HepG2 (cell line): ENCODE data around the gene SLC23A2. TPM values are rescaled to one million over a fixed set of nuclear protein-coding genes. Genes with fewer than 3 reads are reported as not detected.
A peak's percentile ranks its signal among the peaks of the same experiment; 100 is the strongest.

Experiments
- ARNT2 ChIP-seq: sonication (generic); formaldehyde crosslinking; IDR thresholded peaks from 2 replicates; pipeline ENCODE4 v1.8.0; 2022; ENCODE audit warnings: mild to moderate bottlenecking, low read depth, missing genetic modification reagents, moderate library complexity
- CBX5 ChIP-seq: sonication (generic); formaldehyde crosslinking; IDR thresholded peaks from 2 replicates; pipeline ENCODE4 v1.4.0; 2020; ENCODE audit warnings: missing genetic modification reagents, borderline replicate concordance
- EHMT2 ChIP-seq: fragments of 200-600 bp; sonication (generic); IDR thresholded peaks from 2 replicates; pipeline ENCODE4 v1.7.0; 2017; ENCODE audit warnings: antibody characterized with exemption, low read depth, low read length, borderline replicate concordance
- KAT2B ChIP-seq: fragments of 150-350 bp; IDR thresholded peaks from 2 replicates; pipeline ENCODE4 v1.6.1; 2014; ENCODE audit warnings: low read depth, low read length, borderline replicate concordance
- MTERF4 ChIP-seq: sonication (generic); formaldehyde crosslinking; IDR thresholded peaks from 2 replicates; pipeline ENCODE4 v1.8.0; 2023; ENCODE audit warnings: mild to moderate bottlenecking, missing genetic modification reagents
- NRL ChIP-seq: sonication (generic); formaldehyde crosslinking; IDR thresholded peaks from 2 replicates; pipeline ENCODE4 v1.5.0; 2020; ENCODE audit warnings: missing genetic modification reagents, mild to moderate bottlenecking, moderate library complexity, borderline replicate concordance
- SRSF4 ChIP-seq: fragments of 200-400 bp; formaldehyde crosslinking; IDR thresholded peaks from one replicate; pipeline ENCODE4 v1.6.1; 2018; ENCODE audit warnings: mild to moderate bottlenecking, low read depth, low read length, moderate library complexity; ENCODE audit not compliant: poor library complexity, severe bottlenecking
- ZBTB38 ChIP-seq: sonication (generic); formaldehyde crosslinking; IDR thresholded peaks from 2 replicates; pipeline ENCODE4 v1.5.1; 2020; ENCODE audit warnings: mild to moderate bottlenecking, missing genetic modification reagents
- ZNF230 ChIP-seq: sonication (generic); formaldehyde crosslinking; IDR thresholded peaks from 2 replicates; pipeline ENCODE4 v1.4.0; 2020; ENCODE audit warnings: mild to moderate bottlenecking, missing genetic modification reagents
- ZNF263 ChIP-seq: sonication (generic); formaldehyde crosslinking; IDR thresholded peaks from 2 replicates; pipeline ENCODE4 v1.4.0; 2020; ENCODE audit warnings: missing genetic modification reagents
- ZNF547 ChIP-seq: sonication (generic); formaldehyde crosslinking; IDR thresholded peaks from 2 replicates; pipeline ENCODE4 v1.5.1; 2020; ENCODE audit warnings: mild to moderate bottlenecking, missing genetic modification reagents
- ZNF574 ChIP-seq: sonication (generic); formaldehyde crosslinking; IDR thresholded peaks from 2 replicates; pipeline ENCODE4 v1.4.0; 2020; ENCODE audit warnings: missing genetic modification reagents
- polyA plus RNA-seq, 8 experiments: library from polyadenylated mRNA; depleted of rRNA in 3 of 8; stranded (reverse) in 7 of 8; unstranded in 1 of 8; fragments of >200 nt; fragmentation: Illumina TruSeq in 4 of 8; extraction: Trizol in 4 of 8; gene quantifications; 2 replicates each; pipeline versions ENCODE4 v1.2.1 to v1.2.3, GENCODE V29; 2011 to 2016; ENCODE audit warnings: low read depth in 4 of 8, missing spikeins in 1 of 8, mixed read lengths in 1 of 8; ENCODE audit not compliant: insufficient read depth in 1 of 8
- total RNA-seq, 5 experiments: library from RNA; depleted of rRNA; stranded (reverse); fragments of >200 nt; fragmentation: Illumina TruSeq; extraction: Trizol; gene quantifications; 2 replicates each; pipeline ENCODE4 v1.2.3, GENCODE V29; 2016; ENCODE audit warnings: low read depth in 1 of 5
- TF ChIP-seq, protein P1 (sequence below): sonication (generic); formaldehyde crosslinking; IDR thresholded peaks from 2 replicates; pipeline ENCODE4 v1.4.0; 2020; ENCODE audit warnings: low read depth, mild to moderate bottlenecking, missing genetic modification reagents
- TF ChIP-seq, protein P2 (sequence below): sonication (generic); formaldehyde crosslinking; IDR thresholded peaks from 2 replicates; pipeline ENCODE4; 2020; ENCODE audit warnings: missing genetic modification reagents, mild to moderate bottlenecking, borderline replicate concordance

Gene SLC23A2
- total and polyA plus RNA-seq, 2 of the 13 experiments (the other 11 are each of a cell fraction or from before 2014, with no cell fraction given), result 42.2 to 51.2 TPM

- TF ChIP-seq, protein P1, sequence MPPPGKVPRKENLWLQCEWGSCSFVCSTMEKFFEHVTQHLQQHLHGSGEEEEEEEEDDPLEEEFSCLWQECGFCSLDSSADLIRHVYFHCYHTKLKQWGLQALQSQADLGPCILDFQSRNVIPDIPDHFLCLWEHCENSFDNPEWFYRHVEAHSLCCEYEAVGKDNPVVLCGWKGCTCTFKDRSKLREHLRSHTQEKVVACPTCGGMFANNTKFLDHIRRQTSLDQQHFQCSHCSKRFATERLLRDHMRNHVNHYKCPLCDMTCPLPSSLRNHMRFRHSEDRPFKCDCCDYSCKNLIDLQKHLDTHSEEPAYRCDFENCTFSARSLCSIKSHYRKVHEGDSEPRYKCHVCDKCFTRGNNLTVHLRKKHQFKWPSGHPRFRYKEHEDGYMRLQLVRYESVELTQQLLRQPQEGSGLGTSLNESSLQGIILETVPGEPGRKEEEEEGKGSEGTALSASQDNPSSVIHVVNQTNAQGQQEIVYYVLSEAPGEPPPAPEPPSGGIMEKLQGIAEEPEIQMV (CRISPR knock-in tag), result peak; percentile 46; the same call in 1 of the 2 replicates
- TF ChIP-seq ZNF263 (CRISPR knock-in tag) (peak; percentile 99), SRSF4 (no peak), EHMT2 (no peak), KAT2B (peak; percentile 7; the same call in 1 of the 2 replicates), CBX5 (CRISPR knock-in tag) (0 out of 2 replicates have a peak, but pooled peaks have one; percentile 9), ZNF547 (CRISPR knock-in tag) (no peak), NRL (CRISPR knock-in tag) (peak; percentile 91), ZNF230 (CRISPR knock-in tag) (0 out of 2 replicates have a peak, but pooled peaks have one; percentile 63), ARNT2 (CRISPR knock-in tag) (0 out of 2 replicates have a peak, but pooled peaks have one; percentile 4), MTERF4 (CRISPR knock-in tag) (peak; percentile 72; the same call in 1 of the 2 replicates), ZNF574 (no peak), ZBTB38 (CRISPR knock-in tag) (0 out of 2 replicates have a peak, but pooled peaks have one; percentile 31)
- TF ChIP-seq, protein P2, sequence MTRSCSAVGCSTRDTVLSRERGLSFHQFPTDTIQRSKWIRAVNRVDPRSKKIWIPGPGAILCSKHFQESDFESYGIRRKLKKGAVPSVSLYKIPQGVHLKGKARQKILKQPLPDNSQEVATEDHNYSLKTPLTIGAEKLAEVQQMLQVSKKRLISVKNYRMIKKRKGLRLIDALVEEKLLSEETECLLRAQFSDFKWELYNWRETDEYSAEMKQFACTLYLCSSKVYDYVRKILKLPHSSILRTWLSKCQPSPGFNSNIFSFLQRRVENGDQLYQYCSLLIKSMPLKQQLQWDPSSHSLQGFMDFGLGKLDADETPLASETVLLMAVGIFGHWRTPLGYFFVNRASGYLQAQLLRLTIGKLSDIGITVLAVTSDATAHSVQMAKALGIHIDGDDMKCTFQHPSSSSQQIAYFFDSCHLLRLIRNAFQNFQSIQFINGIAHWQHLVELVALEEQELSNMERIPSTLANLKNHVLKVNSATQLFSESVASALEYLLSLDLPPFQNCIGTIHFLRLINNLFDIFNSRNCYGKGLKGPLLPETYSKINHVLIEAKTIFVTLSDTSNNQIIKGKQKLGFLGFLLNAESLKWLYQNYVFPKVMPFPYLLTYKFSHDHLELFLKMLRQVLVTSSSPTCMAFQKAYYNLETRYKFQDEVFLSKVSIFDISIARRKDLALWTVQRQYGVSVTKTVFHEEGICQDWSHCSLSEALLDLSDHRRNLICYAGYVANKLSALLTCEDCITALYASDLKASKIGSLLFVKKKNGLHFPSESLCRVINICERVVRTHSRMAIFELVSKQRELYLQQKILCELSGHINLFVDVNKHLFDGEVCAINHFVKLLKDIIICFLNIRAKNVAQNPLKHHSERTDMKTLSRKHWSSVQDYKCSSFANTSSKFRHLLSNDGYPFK, result peak; percentile 61; the same call in 1 of the 2 replicates
Observed at GRCh38 chr20:4962241-4962855, 39.0 kb downstream of the SLC23A2 start (continued).
